ENCODE results near the gene AK1. TPM values are rescaled to one million over a fixed set of nuclear protein-coding genes. Genes with fewer than 3 reads are reported as not detected.
"Not testable (repeated sequence)": the region's sequence is repeated elsewhere in the genome, so short reads cannot be mapped to it uniquely, and the experiment has no call there.

AK1 gene
- total RNA-seq, 2 experiments from 2014 or later: 46.8 to 54.6 TPM

DNA sequence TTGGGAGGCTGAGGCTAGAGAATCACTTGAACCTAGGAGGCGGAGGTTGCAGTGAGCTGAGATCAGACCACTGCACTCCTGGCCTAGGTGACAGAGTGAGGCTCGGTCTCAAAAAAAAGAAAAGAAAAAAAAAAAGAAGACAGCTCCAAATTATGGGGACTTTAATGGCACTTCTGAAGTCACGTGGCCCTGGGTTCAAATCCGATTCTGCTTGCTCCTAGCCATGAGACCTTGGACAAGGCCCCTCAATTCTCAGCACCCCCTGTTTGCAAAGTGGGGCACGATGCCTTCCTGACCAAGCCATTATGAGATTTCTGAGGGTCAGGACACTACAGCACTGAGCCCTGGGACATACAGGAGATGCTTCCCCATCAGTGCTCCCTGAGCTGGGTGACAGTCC, 22.0 kb downstream of the AK1 start:
- peak overlapping the region; percentile 34 for H3K4me3 Mint-ChIP-seq
- no peaks in the 10 kb centered on the region for H3K27me3 Mint-ChIP-seq
- DNase-seq (no peak), ATAC-seq (ENCODE audit: low read depth) (no peak)
- POLR2A ChIA-PET: interaction anchor here (1.9 kb wide), 2 partner anchors 59 to 70 kb away, joined by 4 to 8 read pairs; partner anchors contain the start of gene CDK9
- peaks cover 2% of the 10 kb centered on the region for H3K9me3 Mint-ChIP-seq
- peaks cover 24% of the 10 kb centered on the region for H3K4me1 Mint-ChIP-seq
- peak overlapping the region; percentile 78 for H3K27ac Mint-ChIP-seq
- peaks cover 2% of the 10 kb centered on the region for H3K36me3 Mint-ChIP-seq

DNA sequence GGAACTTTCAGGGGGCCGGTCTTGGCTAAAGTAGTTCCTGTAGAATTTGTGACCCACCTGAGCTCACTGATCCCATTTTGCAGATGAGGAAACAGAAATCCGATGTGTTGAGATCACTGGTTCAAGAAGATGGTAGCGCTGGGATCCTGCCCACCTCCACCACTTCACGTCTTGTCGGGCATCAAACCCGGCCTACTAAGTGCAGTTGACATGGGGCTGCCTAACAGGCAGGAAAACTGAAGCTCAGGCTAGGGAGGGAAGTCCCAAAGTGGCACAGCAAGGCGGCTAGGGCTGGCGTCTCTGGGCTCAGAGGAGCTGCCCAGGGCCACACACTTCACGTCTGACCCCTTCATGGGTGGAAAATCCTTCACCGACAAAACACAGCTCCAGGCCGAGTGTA, 22.5 kb downstream of the AK1 start:
- Mint-ChIP-seq H3K4me1 (peaks cover 24% of the 10 kb centered on the region), H3K4me3 (peak overlapping the region; percentile 39), H3K36me3 (peaks cover 5% of the 10 kb centered on the region), H3K27me3 (no peaks in the 10 kb centered on the region), H3K27ac (no peak overlapping the region), H3K9me3 (peaks cover 3% of the 10 kb centered on the region)
- ATAC-seq (ENCODE audit: low read depth) (no peak), DNase-seq (no peak)
- POLR2A ChIA-PET: interaction anchor here (1.2 to 2.8 kb wide), 4 partner anchors 8 to 69 kb away, joined by 3 to 20 read pairs (median 6); partner anchors contain the start of gene CDK9

DNA sequence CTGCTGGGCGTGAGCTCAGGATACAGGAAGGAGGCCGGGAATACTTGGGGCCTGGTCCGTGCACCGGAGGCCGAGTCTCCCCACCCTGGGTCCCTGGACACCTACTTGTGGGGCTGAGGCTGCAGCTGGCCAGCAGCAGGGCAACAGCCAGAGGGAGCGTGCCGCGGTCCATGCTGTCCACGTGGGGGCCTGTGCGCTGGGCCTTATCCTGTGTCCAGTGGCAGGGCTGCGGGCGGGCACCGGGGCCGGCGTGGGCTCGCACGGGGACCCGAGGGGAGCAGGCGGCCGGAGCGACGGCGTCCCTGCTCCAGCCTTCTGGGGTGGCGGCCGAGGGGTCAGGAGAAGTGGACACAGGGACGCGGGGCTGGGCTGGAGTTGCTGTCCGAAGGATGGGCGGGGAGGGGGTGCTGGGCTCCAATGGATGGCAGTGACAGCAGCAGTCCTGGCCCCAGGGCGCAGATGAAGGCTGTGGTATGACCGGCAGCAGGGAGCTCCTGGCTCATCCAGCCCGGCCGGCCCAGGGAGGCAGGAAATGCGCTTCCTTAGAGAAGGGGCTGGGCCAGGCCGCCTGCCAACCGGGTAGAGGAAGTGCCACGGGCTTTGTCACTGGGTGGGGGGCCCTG, 23.2 kb downstream of the AK1 start, which contains the start of gene ENG:
TSS of gene ENG (minus strand) at position 475 of the 623 bp plus-strand sequence. CDS start at position 172, 303 bp downstream.
- Mint-ChIP-seq H3K4me3 (peak within 1 kb of the TSS; percentile 85), H3K27ac (peak within 1 kb of the TSS; percentile 87), H3K9me3 (peaks cover 6% of the 10 kb centered on the region), H3K27me3 (no peaks in the 10 kb centered on the region), H3K36me3 (peaks cover 9% of the 10 kb centered on the region), H3K4me1 (peaks cover 24% of the 10 kb centered on the region)
- POLR2A ChIA-PET: interaction anchor here (0.8 to 2.8 kb wide), 6 partner anchors 9 to 120 kb away, joined by 3 to 20 read pairs (median 4); partner anchors contain the start of gene TOR2A
- DNase-seq (no peak), ATAC-seq (ENCODE audit: low read depth) (no peak)

DNA sequence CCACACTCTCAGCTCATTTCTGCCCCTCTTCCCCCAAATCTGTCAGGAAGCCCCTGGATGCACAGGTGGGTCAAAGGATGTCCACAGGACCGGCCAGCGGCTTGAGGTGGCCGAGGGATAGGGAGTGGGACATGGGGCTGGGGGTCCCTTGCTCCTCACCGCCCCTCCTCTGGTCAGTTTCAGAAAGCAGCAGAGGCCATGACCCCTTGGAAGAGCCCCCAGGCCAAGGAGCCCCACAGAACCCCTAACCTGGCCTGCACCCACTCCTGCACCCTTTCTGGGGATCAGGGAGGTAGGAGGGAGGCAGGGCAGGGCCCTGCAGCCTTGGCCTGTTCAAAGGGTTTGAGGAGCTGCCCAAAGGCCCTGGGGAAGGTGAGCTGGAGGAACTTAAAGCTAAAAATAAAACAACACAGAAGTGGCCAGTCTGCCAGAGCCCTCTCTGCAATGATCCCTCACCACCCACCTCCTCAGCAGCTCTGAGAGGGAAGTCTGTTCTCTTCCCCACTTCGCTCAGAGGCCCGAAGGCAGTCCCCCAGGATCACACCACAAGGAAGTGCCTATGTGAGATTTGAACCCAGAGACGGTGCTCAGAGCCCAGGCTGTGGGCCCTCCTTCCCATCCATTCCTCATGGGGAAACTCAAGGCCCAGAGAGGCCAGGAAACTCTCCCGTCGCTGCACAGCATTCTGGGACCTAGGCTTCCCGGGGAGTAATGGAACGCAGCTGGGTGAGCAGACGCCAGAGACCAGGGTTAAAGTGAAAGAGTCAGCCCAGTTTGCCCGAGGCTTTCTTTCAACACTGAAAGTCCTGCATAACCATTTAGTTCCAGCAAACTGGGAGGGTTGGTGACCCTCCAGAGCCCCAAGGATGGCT, 23.9 kb downstream of the AK1 start:
- Mint-ChIP-seq H3K27ac (peak overlapping the region; percentile 87), H3K9me3 (peaks cover 11% of the 10 kb centered on the region), H3K36me3 (peaks cover 16% of the 10 kb centered on the region), H3K4me1 (peaks cover 22% of the 10 kb centered on the region), H3K27me3 (no peaks in the 10 kb centered on the region), H3K4me3 (peak overlapping the region; percentile 85)
- no peak for DNase-seq
- POLR2A ChIA-PET: interaction anchor here (0.8 to 2.8 kb wide), 6 partner anchors 8 to 119 kb away, joined by 3 to 20 read pairs (median 4); partner anchors contain the start of gene TOR2A
- no peak for ATAC-seq (ENCODE audit: low read depth)

DNA sequence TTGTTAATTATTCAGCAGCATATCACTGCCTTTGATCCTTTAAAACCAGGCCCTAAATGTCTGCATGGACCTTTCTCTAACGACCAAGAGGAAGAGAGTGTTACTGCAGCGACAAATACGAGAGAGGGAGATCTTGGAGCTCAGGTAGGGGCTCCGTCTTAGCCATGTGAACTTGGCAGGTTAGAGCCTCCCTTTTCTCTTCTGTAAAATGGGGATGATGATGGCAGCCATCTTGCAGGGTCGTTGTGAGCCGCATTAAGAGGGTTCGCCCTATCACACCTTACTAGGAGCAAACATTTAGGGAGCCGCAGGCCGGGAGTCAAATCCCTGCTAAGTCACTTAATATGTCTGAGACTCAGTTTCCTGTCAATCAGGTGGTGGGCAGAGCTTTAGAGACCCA, 24.6 kb downstream of the AK1 start:
- Mint-ChIP-seq H3K9me3 (peaks cover 11% of the 10 kb centered on the region), H3K4me3 (peak overlapping the region; percentile 85), H3K4me1 (peaks cover 25% of the 10 kb centered on the region), H3K27ac (no peak overlapping the region), H3K36me3 (peaks cover 22% of the 10 kb centered on the region), H3K27me3 (no peaks in the 10 kb centered on the region)
- DNase-seq (no peak), ATAC-seq (ENCODE audit: low read depth) (no peak)
- POLR2A ChIA-PET: interaction anchor here (0.6 to 2.8 kb wide), 4 partner anchors 10 to 118 kb away, joined by 3 to 20 read pairs (median 4); partner anchors contain the start of gene TOR2A

DNA sequence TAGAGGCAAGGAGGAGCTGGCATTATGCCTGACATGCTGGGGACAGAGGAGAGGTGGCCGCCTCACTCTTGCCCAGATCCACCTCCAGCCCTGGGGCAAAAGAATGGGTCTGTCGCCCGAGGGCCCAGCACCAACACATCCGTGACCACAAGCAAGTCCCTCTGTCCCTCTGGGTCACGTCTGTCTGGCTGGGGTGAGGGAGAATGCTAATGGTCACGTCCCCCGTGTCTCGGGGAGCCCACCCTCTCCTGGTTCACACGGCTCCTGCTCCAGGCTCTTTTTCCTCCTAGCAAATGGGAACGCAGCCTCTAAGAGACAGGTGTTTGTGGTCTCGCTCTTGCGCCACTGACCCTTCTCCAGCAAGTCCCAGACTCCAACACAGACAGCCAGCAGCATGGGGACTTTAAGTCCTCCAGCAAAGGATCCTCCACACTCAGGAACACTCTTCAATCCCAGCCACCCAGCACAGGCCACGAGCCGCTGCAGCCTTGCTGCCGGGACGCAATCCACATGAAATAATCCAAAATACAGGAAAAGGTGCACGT, 27.1 kb downstream of the AK1 start:
- POLR2A ChIA-PET: no interaction called here
- Mint-ChIP-seq H3K27me3 (no peaks in the 10 kb centered on the region), H3K9me3 (peaks cover 11% of the 10 kb centered on the region), H3K4me1 (peaks cover 18% of the 10 kb centered on the region), H3K36me3 (peaks cover 22% of the 10 kb centered on the region), H3K4me3 (no peak overlapping the region), H3K27ac (no peak overlapping the region)
- ATAC-seq (ENCODE audit: low read depth): no peak
- no peak for DNase-seq

DNA sequence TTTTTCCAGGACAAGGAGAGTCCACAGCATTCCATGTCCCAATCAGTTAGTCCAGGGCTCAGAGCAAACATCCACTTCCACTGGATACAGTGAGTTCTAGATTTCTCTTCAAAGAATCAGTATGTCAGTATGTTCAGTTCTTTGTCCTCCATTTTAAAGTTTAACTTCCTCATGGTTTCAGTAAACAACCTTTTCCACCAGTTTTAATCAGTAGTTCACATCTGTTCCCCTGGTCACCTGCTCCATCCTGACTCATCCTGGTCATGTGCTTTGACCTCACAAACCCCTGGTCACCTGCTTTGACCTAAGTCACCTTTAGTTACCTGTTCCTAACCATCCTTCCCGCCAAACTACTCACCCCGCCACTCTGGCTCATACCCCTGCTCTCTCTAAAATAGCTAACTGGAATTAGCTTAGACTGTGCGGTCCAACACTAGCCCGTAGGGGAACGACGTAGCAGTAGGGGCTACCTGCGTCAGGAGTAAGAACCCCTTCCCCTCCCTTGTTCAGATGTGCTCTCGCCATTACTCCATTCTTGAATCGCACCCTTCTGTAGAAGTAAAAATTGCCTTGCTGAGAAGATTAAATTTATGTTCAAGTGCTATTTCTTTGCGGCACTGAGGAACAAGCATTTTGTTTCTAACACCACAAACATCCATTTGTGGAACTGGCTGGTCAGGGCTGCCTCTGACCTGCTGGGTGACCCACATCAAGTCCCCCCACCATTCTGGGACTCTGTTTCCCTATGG, 28.5 kb downstream of the AK1 start:
- POLR2A ChIA-PET: no interaction called here
- Mint-ChIP-seq H3K36me3 (peaks cover 22% of the 10 kb centered on the region), H3K9me3 (peaks cover 11% of the 10 kb centered on the region), H3K4me3 (no peak overlapping the region), H3K4me1 (peaks cover 17% of the 10 kb centered on the region), H3K27me3 (no peaks in the 10 kb centered on the region), H3K27ac (no peak overlapping the region)
- DNase-seq (no peak), ATAC-seq (ENCODE audit: low read depth) (no peak)

DNA sequence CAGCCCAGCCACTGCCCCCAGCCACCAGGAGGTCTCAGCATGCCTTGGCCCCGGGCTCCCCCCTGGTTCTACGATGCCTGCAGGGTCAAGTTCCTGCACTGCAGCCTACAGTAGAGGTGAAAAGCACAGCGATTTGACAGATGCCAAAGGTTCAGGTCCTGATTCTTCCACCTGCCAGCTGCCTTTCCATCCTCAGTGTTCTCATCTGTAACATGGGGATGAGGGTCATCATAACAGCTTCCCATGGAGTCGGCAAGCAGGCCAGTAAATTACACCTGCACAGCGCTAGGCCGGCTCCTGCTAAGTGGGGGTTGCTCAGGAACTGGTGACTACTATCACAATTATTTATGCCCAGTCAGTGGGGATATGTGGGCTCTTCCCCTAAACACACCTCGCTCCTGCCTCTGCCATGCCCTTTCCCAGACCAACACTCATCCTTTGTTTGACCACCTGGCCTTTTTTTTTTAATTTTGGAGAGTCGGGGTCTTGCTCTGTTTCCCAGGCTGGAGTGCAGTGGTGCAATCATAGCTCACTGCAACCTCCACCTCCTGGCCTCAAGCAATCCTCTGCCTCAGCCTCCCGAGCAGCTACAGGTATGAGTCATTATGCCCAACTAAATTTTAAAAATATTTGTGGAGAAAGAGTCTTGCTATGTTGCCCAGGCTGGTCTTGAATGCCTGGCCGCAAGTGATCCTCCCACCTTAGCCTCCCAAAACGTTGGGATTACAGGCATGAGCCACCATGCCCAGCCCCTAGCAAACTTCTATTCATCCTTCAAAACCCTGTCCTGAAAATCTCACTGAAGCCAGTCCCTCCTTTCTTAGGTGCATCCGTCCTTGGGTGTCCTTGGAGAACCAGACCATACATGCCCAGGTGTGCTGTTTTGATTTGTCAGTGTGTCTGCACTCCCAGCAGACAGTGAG, 29.4 kb downstream of the AK1 start:
- POLR2A ChIA-PET: interaction anchor here (0.6 kb wide), 1 partner anchor 76 kb away, joined by 5 read pairs; no protein-coding TSS in a partner anchor
- no peak for DNase-seq
- no peak overlapping the region for H3K27ac Mint-ChIP-seq
- no peaks in the 10 kb centered on the region for H3K27me3 Mint-ChIP-seq
- no peak overlapping the region for H3K4me3 Mint-ChIP-seq
- H3K9me3 Mint-ChIP-seq: peaks cover 11% of the 10 kb centered on the region
- ATAC-seq (ENCODE audit: low read depth): no peak
- peaks cover 14% of the 10 kb centered on the region for H3K4me1 Mint-ChIP-seq
- H3K36me3 Mint-ChIP-seq: peaks cover 22% of the 10 kb centered on the region

DNA sequence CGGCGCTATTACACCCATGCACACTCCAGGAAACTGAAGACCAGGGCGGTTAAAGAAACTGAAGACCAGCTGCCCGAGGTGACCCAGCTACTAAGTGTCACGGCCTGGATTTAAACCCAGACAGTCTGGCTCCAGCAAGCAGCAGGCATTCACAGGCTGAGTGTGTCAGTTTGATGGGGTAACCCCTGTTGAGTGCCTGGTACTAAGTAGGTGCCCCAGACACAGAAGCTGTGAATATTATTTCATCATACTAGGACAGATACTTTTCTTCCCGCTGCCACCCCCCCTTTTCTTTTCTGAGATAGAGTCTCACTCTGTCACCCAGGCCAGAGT, 30.3 kb downstream of the AK1 start:
- Mint-ChIP-seq H3K36me3 (peaks cover 22% of the 10 kb centered on the region), H3K4me1 (peaks cover 9% of the 10 kb centered on the region), H3K27ac (no peak overlapping the region), H3K9me3 (peaks cover 11% of the 10 kb centered on the region), H3K4me3 (no peak overlapping the region), H3K27me3 (no peaks in the 10 kb centered on the region)
- POLR2A ChIA-PET: no interaction called here
- no peak for DNase-seq
- no peak for ATAC-seq (ENCODE audit: low read depth)

DNA sequence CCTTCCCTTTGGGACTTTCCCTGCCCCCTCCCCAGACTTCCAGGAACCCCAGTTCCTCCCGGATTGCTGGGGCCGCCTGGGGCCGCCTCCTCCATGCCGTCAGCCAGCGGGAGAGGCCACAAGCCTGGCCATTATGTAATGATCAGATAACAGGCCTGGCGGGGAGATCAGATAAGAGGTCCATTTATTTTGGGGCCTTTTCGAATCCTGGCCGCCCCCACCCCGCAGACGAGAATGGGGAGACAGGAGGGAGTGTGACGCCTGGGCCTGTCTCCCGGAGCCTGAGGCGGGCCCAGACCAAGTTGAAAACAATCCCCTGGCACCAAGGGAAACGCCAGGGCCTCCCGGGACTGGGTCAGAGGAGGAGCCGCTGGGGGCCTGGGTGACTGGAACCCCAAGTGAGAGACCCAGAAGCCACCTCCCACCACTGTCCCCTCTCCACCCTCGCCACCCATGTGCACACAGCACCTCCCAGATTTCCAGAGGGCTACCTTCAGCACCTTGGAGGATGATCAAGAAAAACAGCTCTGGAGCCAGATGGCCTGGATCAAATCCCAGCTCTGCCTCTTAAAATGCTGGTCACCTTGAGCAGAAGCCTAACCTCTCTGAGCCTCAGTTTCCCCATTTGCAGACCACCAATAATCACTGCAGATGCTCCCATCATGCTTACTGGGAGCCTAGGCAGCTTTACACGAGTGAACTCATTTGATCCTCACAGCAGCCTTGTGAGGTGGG, 30.9 kb downstream of the AK1 start:
- no peak overlapping the region for H3K27ac Mint-ChIP-seq
- H3K36me3 Mint-ChIP-seq: peaks cover 22% of the 10 kb centered on the region
- no peak overlapping the region for H3K4me3 Mint-ChIP-seq
- POLR2A ChIA-PET: no interaction called here
- ATAC-seq (ENCODE audit: low read depth) (no peak), DNase-seq (no peak)
- no peaks in the 10 kb centered on the region for H3K27me3 Mint-ChIP-seq
- peaks cover 3% of the 10 kb centered on the region for H3K4me1 Mint-ChIP-seq
- H3K9me3 Mint-ChIP-seq: peaks cover 11% of the 10 kb centered on the region

DNA sequence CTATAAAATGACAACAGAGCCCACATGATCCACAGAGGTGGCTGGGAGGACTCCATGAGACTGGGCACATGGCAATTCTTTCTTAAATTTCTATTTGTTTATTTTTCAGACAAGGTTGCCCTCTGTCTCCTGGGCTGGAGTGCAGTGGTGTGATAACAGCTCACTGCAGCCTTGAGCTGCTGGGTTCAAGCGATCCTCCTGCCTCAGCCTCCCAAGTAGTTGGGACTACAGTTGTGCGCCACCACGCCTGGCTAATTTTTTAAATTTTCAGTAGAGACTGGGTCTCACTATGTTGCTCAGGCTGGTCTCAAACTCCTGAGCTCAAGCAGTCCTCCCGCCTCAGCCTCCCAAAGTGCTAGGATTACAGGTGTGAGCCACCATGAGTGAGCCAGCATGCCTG, 31.9 kb downstream of the AK1 start:
- peaks cover 21% of the 10 kb centered on the region for H3K36me3 Mint-ChIP-seq

More for the DNA sequence above, 31.9 kb downstream of the AK1 start:
- H3K4me1 Mint-ChIP-seq; DNase-seq; H3K4me3 Mint-ChIP-seq; ATAC-seq (ENCODE audit: low read depth); H3K27me3 Mint-ChIP-seq; H3K27ac Mint-ChIP-seq: not testable (repeated sequence)
- H3K9me3 Mint-ChIP-seq: peaks cover 11% of the 10 kb centered on the region
- POLR2A ChIA-PET: interaction anchor here (1.2 kb wide), 1 partner anchor 8 kb away, joined by 3 read pairs; no protein-coding TSS in a partner anchor
